ENCODE measurements around the gene MEIS1.
"Not testable (repeated sequence)": the region's sequence is repeated elsewhere in the genome, so short reads cannot be mapped to it uniquely, and the experiment has no call there.

MEIS1 gene

GRCh38 chr2:66434679-66435548 is at the start of gene MEIS1:
Gene MEIS1, plus strand, starts transcription at chr2:66435125. Its CDS starts 732 bp downstream, at chr2:66435857.
- peak; percentile 81 for DNase-seq

GRCh38 chr2:66387016-66387753 is 47.7 kb upstream of the MEIS1 start:
- DNase-seq, result no peak

GRCh38 chr2:66389651-66390131 is 45.2 kb upstream of the MEIS1 start:
- DNase-seq, result no peak

- DNase-seq, result no peak
Observed at GRCh38 chr2:66390152-66390551, 44.8 kb upstream of the MEIS1 start.

GRCh38 chr2:66390811-66391210 is 44.1 kb upstream of the MEIS1 start:
- no peak for DNase-seq

- DNase-seq, result not testable (repeated sequence)
Observed at GRCh38 chr2:66391240-66391639, 43.7 kb upstream of the MEIS1 start.

- DNase-seq, result no peak
Observed at GRCh38 chr2:66405473-66405872, 29.5 kb upstream of the MEIS1 start.

GRCh38 chr2:66408905-66409304 is 26.0 kb upstream of the MEIS1 start:
- DNase-seq, result no peak

- DNase-seq, result no peak
Observed at GRCh38 chr2:66412874-66413273, 22.1 kb upstream of the MEIS1 start.

- no peak for DNase-seq
Observed at GRCh38 chr2:66414896-66415295, 20.0 kb upstream of the MEIS1 start.

- no peak for DNase-seq
Observed at GRCh38 chr2:66418381-66418780, 16.5 kb upstream of the MEIS1 start.

- DNase-seq, result no peak
Observed at GRCh38 chr2:66421612-66422011, 13.3 kb upstream of the MEIS1 start.

GRCh38 chr2:66423391-66424124 is 11.4 kb upstream of the MEIS1 start:
- no peak for DNase-seq

- DNase-seq, result no peak
Observed at GRCh38 chr2:66426244-66427111, 8.4 kb upstream of the MEIS1 start.

- no peak for DNase-seq
Observed at GRCh38 chr2:66427300-66427699, 7.6 kb upstream of the MEIS1 start.

GRCh38 chr2:66428986-66429612 is 5.8 kb upstream of the MEIS1 start:
- DNase-seq, result peak; percentile 13

- no peak for DNase-seq
Observed at GRCh38 chr2:66429693-66430504, 5.0 kb upstream of the MEIS1 start.

GRCh38 chr2:66430505-66431273 is 4.2 kb upstream of the MEIS1 start:
- DNase-seq, result no peak

GRCh38 chr2:66431274-66431642 is 3.7 kb upstream of the MEIS1 start:
- DNase-seq, result no peak
